H1 (cell line): ENCODE data around the gene CST4. TPM values are rescaled to one million over a fixed set of nuclear protein-coding genes. Genes with fewer than 3 reads are reported as not detected.

Source experiments
- CTCF ChIA-PET: fragments of 300-600 bp; sonication (Branson Sonifier 250); formaldehyde crosslinking; loops from one replicate; lab custom pipeline; 2021; ENCODE audit not compliant: partially characterized antibody; lab: Charles Lee
- POLR2A ChIA-PET: fragments of 300-600 bp; sonication (Branson Sonifier 250); formaldehyde crosslinking; loops from one replicate; lab custom pipeline; 2021; ENCODE audit warnings: inconsistent platforms; ENCODE audit not compliant: partially characterized antibody; lab: Charles Lee
- DNase-seq, 2 experiments: peaks; one replicate each; pipeline versions ENCODE4 v3.0.0 to v3.0.0-alpha.2; 2010 to 2022; ENCODE audit warnings: low spot score in 2 of 2, low read depth in 1 of 2, mixed read lengths in 1 of 2
- FAIRE-seq: peaks from 2 replicates; lab custom pipeline; 2011; peaks lifted over from hg19 to GRCh38; lab: Jason Lieb, UNC
- H2AFZ ChIP-seq: 2 replicates; pipeline ENCODE4 v1.8.1; 2012; ENCODE audit warnings: low read length, inconsistent platforms
- H2AK5ac ChIP-seq: 2 replicates; pipeline ENCODE4 v1.6.1; 2013; ENCODE audit warnings: low read depth, low read length
- H2BK120ac ChIP-seq: replicated peaks from 2 replicates; pipeline ENCODE3; 2013; ENCODE audit warnings: low read depth, low read length, inconsistent platforms
- H2BK12ac ChIP-seq: 2 replicates; pipeline ENCODE4 v1.6.1; 2013; ENCODE audit warnings: low read depth, low read length
- H2BK15ac ChIP-seq: 2 replicates; pipeline ENCODE4 v1.6.1; 2013; ENCODE audit warnings: low read length
- H2BK20ac ChIP-seq: 2 replicates; pipeline ENCODE4 v1.6.1; 2013; ENCODE audit warnings: low read length
- H2BK5ac ChIP-seq: 2 replicates; pipeline ENCODE4 v1.6.1; 2013; ENCODE audit warnings: low read depth, low read length
- H3K14ac ChIP-seq: 2 replicates; pipeline ENCODE4 v1.6.1; 2013; ENCODE audit warnings: inconsistent platforms; ENCODE audit not compliant: insufficient read length
- H3K18ac ChIP-seq: 2 replicates; pipeline ENCODE4 v1.6.1; 2013; ENCODE audit warnings: low read length; ENCODE audit errors: extremely low read depth
- H3K23ac ChIP-seq: 2 replicates; pipeline ENCODE4 v1.6.1; 2013; ENCODE audit warnings: inconsistent platforms; ENCODE audit not compliant: insufficient read length
- H3K23me2 ChIP-seq: 2 replicates; pipeline ENCODE4 v1.6.1; 2013; ENCODE audit warnings: low read depth, low read length
- H3K27ac ChIP-seq: 2 replicates; pipeline ENCODE4 v1.6.1; 2011; ENCODE audit warnings: low read depth, low read length, inconsistent platforms
- H3K27me3 ChIP-seq, 4 experiments: replicated peaks in 1 of 4; 1 replicate in 1 of 4; 2 replicates in 3 of 4; pipeline versions ENCODE4 v1.6.1 to v1.8.1; 2011 to 2013; ENCODE audit warnings: low read length in 3 of 4, mild to moderate bottlenecking in 3 of 4, inconsistent platforms in 2 of 4, mixed read lengths in 2 of 4, moderate library complexity in 1 of 4; ENCODE audit not compliant: control insufficient read depth in 3 of 4, insufficient read depth in 3 of 4; ENCODE audit errors: extremely low read depth in 1 of 4
- H3K36me3 ChIP-seq, 4 experiments: 2 replicates each; pipeline versions ENCODE4 v1.6.1 to v1.8.1; 2011 to 2013; ENCODE audit warnings: mild to moderate bottlenecking in 4 of 4, low read length in 3 of 4, moderate library complexity in 2 of 4, control low read depth in 1 of 4, inconsistent platforms in 1 of 4; ENCODE audit not compliant: insufficient read depth in 4 of 4, control insufficient read depth in 2 of 4
- H3K4ac ChIP-seq: replicated peaks from 2 replicates; pipeline ENCODE3; 2013; ENCODE audit warnings: low read length, low read depth, mixed read lengths, inconsistent platforms; ENCODE audit not compliant: insufficient read length
- H3K4me1 ChIP-seq, 4 experiments: replicated peaks in 1 of 4; 1 replicate in 1 of 4; 2 replicates in 3 of 4; pipeline versions ENCODE4 v1.6.1 to v1.8.1; 2011 to 2013; ENCODE audit warnings: low read length in 3 of 4, inconsistent platforms in 2 of 4, mixed read lengths in 1 of 4; ENCODE audit not compliant: insufficient read depth in 4 of 4, control insufficient read depth in 3 of 4
- H3K4me2 ChIP-seq, 2 experiments: 2 replicates each; pipeline versions ENCODE4 v1.6.1 to v1.8.1; 2011 to 2013; ENCODE audit warnings: low read depth in 2 of 2, low read length in 2 of 2, control low read depth in 1 of 2, inconsistent platforms in 1 of 2, mild to moderate bottlenecking in 1 of 2; ENCODE audit not compliant: insufficient read depth in 1 of 2
- H3K4me3 ChIP-seq, 4 experiments: fragments of 200-600, 300-600 bp in 1 of 4; sonication (generic), shearing (Covaris generic), sonication (Bioruptor Twin) in 1 of 4; 2 replicates each; pipeline versions ENCODE4 v1.5.1 to v1.8.1; 2011 to 2016; ENCODE audit warnings: low read length in 4 of 4, low read depth in 3 of 4, control low read depth in 2 of 4, inconsistent platforms in 2 of 4, mild to moderate bottlenecking in 2 of 4, mixed read lengths in 1 of 4, moderate library complexity in 1 of 4; ENCODE audit not compliant: insufficient read depth in 2 of 4; ENCODE audit errors: extremely low read depth in 1 of 4
- H3K56ac ChIP-seq: replicated peaks from 2 replicates; pipeline ENCODE3; 2013; ENCODE audit warnings: low read depth, mild to moderate bottlenecking, mixed read lengths, low read length, inconsistent platforms; ENCODE audit not compliant: insufficient read length
- H3K79me1 ChIP-seq: 2 replicates; pipeline ENCODE4 v1.6.1; 2013; ENCODE audit warnings: low read depth, low read length, control low read depth
- H3K79me2 ChIP-seq, 2 experiments: 2 replicates each; pipeline versions ENCODE4 v1.6.1 to v1.8.1; 2012 to 2013; ENCODE audit warnings: low read length in 2 of 2, mild to moderate bottlenecking in 2 of 2, inconsistent platforms in 1 of 2; ENCODE audit not compliant: insufficient read depth in 2 of 2, control insufficient read depth in 1 of 2
- H3K9ac ChIP-seq, 4 experiments: replicated peaks in 1 of 4; 1 replicate in 1 of 4; 2 replicates in 3 of 4; pipeline versions ENCODE4 v1.6.1 to v1.8.1; 2011 to 2013; ENCODE audit warnings: low read depth in 3 of 4, low read length in 3 of 4, control low read depth in 2 of 4, mild to moderate bottlenecking in 2 of 4, moderate library complexity in 2 of 4, inconsistent platforms in 1 of 4; ENCODE audit errors: extremely low read depth in 1 of 4
- H3K9me3 ChIP-seq, 2 experiments: 2 replicates each; pipeline versions ENCODE4 v1.6.1 to v1.8.1; 2012 to 2013; ENCODE audit warnings: mild to moderate bottlenecking in 2 of 2, moderate library complexity in 2 of 2, control low read depth in 1 of 2, inconsistent platforms in 1 of 2, low read depth in 1 of 2, low read length in 1 of 2, mixed read lengths in 1 of 2; ENCODE audit not compliant: insufficient read depth in 2 of 2
- H4K20me1 ChIP-seq, 2 experiments: replicated peaks in 1 of 2; 2 replicates each; pipeline versions ENCODE3 to v1.8.1; 2011 to 2013; ENCODE audit warnings: inconsistent platforms in 2 of 2, low read length in 2 of 2, mild to moderate bottlenecking in 1 of 2; ENCODE audit not compliant: insufficient read depth in 2 of 2, control insufficient read depth in 1 of 2
- H4K5ac ChIP-seq: 2 replicates; pipeline ENCODE4 v1.6.1; 2013; ENCODE audit warnings: low read length, low read depth, mixed read lengths, inconsistent platforms; ENCODE audit not compliant: insufficient read length
- H4K8ac ChIP-seq: 2 replicates; pipeline ENCODE4 v1.8.0; 2013; ENCODE audit warnings: mild to moderate bottlenecking, moderate library complexity, low read length, inconsistent platforms; ENCODE audit not compliant: insufficient read depth; ENCODE audit errors: extremely low read depth
- H4K91ac ChIP-seq: replicated peaks from 2 replicates; pipeline ENCODE3; 2013; ENCODE audit warnings: low read length, mixed read lengths, inconsistent platforms; ENCODE audit not compliant: insufficient read length
- CBX5 ChIP-seq: fragments of 300-800, 300-1000 bp; sonication (generic); IDR thresholded peaks from 2 replicates; pipeline ENCODE4 v1.7.1; 2016; ENCODE audit warnings: antibody characterized with exemption, low read length, low read depth
- CHD1 ChIP-seq: IDR thresholded peaks from 2 replicates; pipeline ENCODE4 v1.6.1; 2012; ENCODE audit warnings: low read depth, low read length, improper control_type of control experiment
- EGR1 ChIP-seq: IDR thresholded peaks from 2 replicates; pipeline ENCODE4 v1.6.1; 2011; ENCODE audit warnings: low read depth, low read length, borderline replicate concordance
- MAFK ChIP-seq: IDR thresholded peaks from 2 replicates; pipeline ENCODE4 v1.6.1; 2012; ENCODE audit warnings: low read depth, mild to moderate bottlenecking, improper control_type of control experiment, low read length
- PHF8 ChIP-seq: fragments of 200-600 bp; sonication (generic); conservative IDR thresholded peaks from 2 replicates; pipeline ENCODE4 v1.7.1; 2012; ENCODE audit warnings: low read depth, mild to moderate bottlenecking, inconsistent platforms, low read length, moderate library complexity
- RNF2 ChIP-seq: fragments of 200-900, 300-1000 bp; sonication (generic); IDR thresholded peaks from 2 replicates; pipeline ENCODE4 v1.7.1; 2016; ENCODE audit warnings: borderline replicate concordance, low read depth, mild to moderate bottlenecking, antibody characterized with exemption, low read length; ENCODE audit not compliant: poor library complexity, severe bottlenecking; ENCODE audit errors: missing control alignments
- SIN3A ChIP-seq, 2 experiments: IDR thresholded peaks in 1 of 2; conservative IDR thresholded peaks in 1 of 2; 2 replicates each; pipeline ENCODE4 v1.6.1; 2011 to 2012; ENCODE audit warnings: low read length in 2 of 2, improper control_type of control experiment in 1 of 2, low read depth in 1 of 2, mild to moderate bottlenecking in 1 of 2
- SIRT6 ChIP-seq: IDR thresholded peaks from one replicate; pipeline ENCODE4 v1.7.1; 2012; ENCODE audit warnings: low read length, inconsistent platforms
- SP2 ChIP-seq: IDR thresholded peaks from 2 replicates; pipeline ENCODE4 v1.6.1; 2012; ENCODE audit warnings: mild to moderate bottlenecking, low read length, inconsistent platforms
- WGBS, 2 experiments: shearing (Covaris generic) in 1 of 2; methylation state at CpG; one replicate each; pipeline versions ENCODE4 v1.1.6 to v1.1.7; 2013 to 2015; ENCODE audit warnings: low lambda C conversion rate in 2 of 2, mixed read lengths in 2 of 2, inconsistent platforms in 1 of 2, low coverage in 1 of 2, missing lambda C conversion rate in 1 of 2; ENCODE audit not compliant: insufficient replicate concordance in 2 of 2, insufficient coverage in 1 of 2, insufficient read length in 1 of 2; ENCODE audit errors: extremely low coverage in 1 of 2, missing lambda C conversion rate in 1 of 2; 5-methylcytosine and 5-hydroxymethylcytosine counted together
- polyA plus RNA-seq, 7 experiments: library from polyadenylated mRNA; depleted of rRNA in 3 of 7; stranded (reverse) in 5 of 7; unstranded in 2 of 7; fragments of >200 nt in 5 of 7; fragments of 200-250 nt in 2 of 7; gene quantifications; 1 replicate in 5 of 7; 2 replicates in 1 of 7; 4 replicates in 1 of 7; pipeline versions ENCODE4 v1.2.1 to v1.2.3, GENCODE V29; 2011 to 2013; ENCODE audit warnings: missing spikeins in 2 of 7, mixed read lengths in 2 of 7
- total RNA-seq: library from RNA; stranded (reverse); fragmentation: NEBNext Ultra II Directional; extraction: Animal tissue kit (Norgen Biotek cat#: 25700); gene quantifications from 2 replicates; pipeline ENCODE4 v1.2.1, GENCODE V29; 2021

CST4 gene
- total and polyA plus RNA-seq, 2 of the 8 experiments (the other 6 are each of a cell fraction or from before 2014, with no cell fraction given), result not detected

GRCh38 chr20:23721962-23722361 lies 33.1 kb upstream of the CST4 start:
- no peak overlapping the region for H3K4ac ChIP-seq
- H4K5ac ChIP-seq, result no peak overlapping the region
- H2BK20ac ChIP-seq, result no peak overlapping the region
- H3K18ac ChIP-seq, result no peak overlapping the region
- H2AFZ ChIP-seq, result no peak overlapping the region
- peaks cover 0 to 4% of the 10 kb centered on the region in 2 experiments for H4K20me1 ChIP-seq
- H3K79me1 ChIP-seq, result no peaks in the 10 kb centered on the region
- H3K23me2 ChIP-seq, result peaks cover 10% of the 10 kb centered on the region; the same call in 1 of the 2 replicates
- FAIRE-seq (no peak), DNase-seq (no peak)
- no peak overlapping the region for H3K4me3 ChIP-seq
- no peak overlapping the region for H3K56ac ChIP-seq
- no peaks in the 10 kb centered on the region for H3K27me3 ChIP-seq
- no peaks in the 10 kb centered on the region for H3K79me2 ChIP-seq
- 89% methylated on average over 1 of the region's 1 CpG; no CpG with 5 or more reads in 1 of the 2 experiments for WGBS, 2 experiments
- no peaks in the 10 kb centered on the region for H3K9me3 ChIP-seq
- H4K91ac ChIP-seq, result no peak overlapping the region
- H3K4me1 ChIP-seq, result no peaks in the 10 kb centered on the region
- H3K14ac ChIP-seq, result no peak overlapping the region
- no peak overlapping the region for H3K23ac ChIP-seq
- no peak overlapping the region for H2BK5ac ChIP-seq
- no peaks in the 10 kb centered on the region for H3K36me3 ChIP-seq
- H3K9ac ChIP-seq, result no peak overlapping the region
- H3K27ac ChIP-seq, result no peak overlapping the region
- ChIA-PET CTCF (interaction anchor here (0.6 to 1.2 kb wide), 2 partner anchors 111 to 215 kb away, joined by 3 read pairs; no protein-coding TSS in a partner anchor), POLR2A (no interaction called here)
- H2BK15ac ChIP-seq, result no peak overlapping the region
- H2AK5ac ChIP-seq, result no peak overlapping the region
- H2BK120ac ChIP-seq, result no peak overlapping the region
- H2BK12ac ChIP-seq, result no peak overlapping the region
- H4K8ac ChIP-seq, result no peak overlapping the region
- H3K4me2 ChIP-seq, result no peak overlapping the region
- TF ChIP-seq RNF2 (no peak), CBX5 (no peak), EGR1 (no peak), CHD1 (no peak), MAFK (no peak), SIN3A (conservative IDR thresholded peaks at IDR 0.05 in 1 of 2, IDR thresholded peaks at IDR 0.05 in 1 of 2; ENCODE audit: low read depth in 1 of 2, low read length in 2 of 2) (no peak), SP2 (no peak), SIRT6 (no peak), PHF8 (no peak)
